ENCODE data around the gene LIG4. TPM values are rescaled to one million over a fixed set of nuclear protein-coding genes. Genes with fewer than 3 reads are reported as not detected.

Gene LIG4
- total RNA-seq, 1 experiment from 2014 or later, result 11.1 TPM

DNA sequence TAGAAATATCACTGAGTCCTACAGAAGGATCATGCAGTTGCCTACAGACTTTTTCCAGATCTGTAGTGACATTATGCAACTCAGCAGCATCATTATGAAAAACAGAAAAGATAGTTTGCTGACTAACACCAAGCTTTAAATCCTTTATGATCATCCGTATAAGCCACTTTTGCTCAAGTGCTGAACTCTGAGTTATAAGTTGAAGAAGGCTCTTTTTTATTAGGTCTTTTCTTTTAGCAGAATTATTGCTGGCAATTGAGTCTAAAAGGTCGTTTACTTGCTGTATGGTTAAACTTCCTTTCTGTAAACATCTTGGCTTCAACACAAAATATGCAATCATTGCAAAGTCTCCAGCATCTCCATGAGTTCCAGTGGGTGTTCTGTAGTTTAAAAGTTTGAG is 4.8 kb downstream of the LIG4 start:
- Histone ChIP-seq H3K36me3 (ENCODE audit: insufficient read depth, low read length, poor library complexity, severe bottlenecking) (peaks cover 4% of the 10 kb centered on the region), H3K4me3 (ENCODE audit: low read depth, low read length, poor library complexity, severe bottlenecking) (no peak overlapping the region), H3K9me3 (ENCODE audit: low read depth, low read length, poor library complexity, severe bottlenecking) (no peaks in the 10 kb centered on the region), H3K27me3 (replicated peaks; ENCODE audit: insufficient read depth, low read depth, low read length, poor library complexity) (no peaks in the 10 kb centered on the region), H3K4me1 (ENCODE audit: insufficient read depth, low read length, poor library complexity, severe bottlenecking) (peaks cover 7% of the 10 kb centered on the region), H3K27ac (ENCODE audit: low read depth, low read length, poor library complexity, severe bottlenecking) (no peak overlapping the region)
- intact Hi-C loops (cut with micrococcal nuclease; ENCODE audit: unreplicated experiment), result no loop called here
- no peak for DNase-seq (ENCODE audit: low spot score)
- no peak for TF ChIP-seq EZH2 (IDR thresholded peaks at IDR 0.05; ENCODE audit: borderline replicate concordance, low read depth, low read length, poor library complexity, severe bottlenecking)
- TF ChIP-seq, protein P1, sequence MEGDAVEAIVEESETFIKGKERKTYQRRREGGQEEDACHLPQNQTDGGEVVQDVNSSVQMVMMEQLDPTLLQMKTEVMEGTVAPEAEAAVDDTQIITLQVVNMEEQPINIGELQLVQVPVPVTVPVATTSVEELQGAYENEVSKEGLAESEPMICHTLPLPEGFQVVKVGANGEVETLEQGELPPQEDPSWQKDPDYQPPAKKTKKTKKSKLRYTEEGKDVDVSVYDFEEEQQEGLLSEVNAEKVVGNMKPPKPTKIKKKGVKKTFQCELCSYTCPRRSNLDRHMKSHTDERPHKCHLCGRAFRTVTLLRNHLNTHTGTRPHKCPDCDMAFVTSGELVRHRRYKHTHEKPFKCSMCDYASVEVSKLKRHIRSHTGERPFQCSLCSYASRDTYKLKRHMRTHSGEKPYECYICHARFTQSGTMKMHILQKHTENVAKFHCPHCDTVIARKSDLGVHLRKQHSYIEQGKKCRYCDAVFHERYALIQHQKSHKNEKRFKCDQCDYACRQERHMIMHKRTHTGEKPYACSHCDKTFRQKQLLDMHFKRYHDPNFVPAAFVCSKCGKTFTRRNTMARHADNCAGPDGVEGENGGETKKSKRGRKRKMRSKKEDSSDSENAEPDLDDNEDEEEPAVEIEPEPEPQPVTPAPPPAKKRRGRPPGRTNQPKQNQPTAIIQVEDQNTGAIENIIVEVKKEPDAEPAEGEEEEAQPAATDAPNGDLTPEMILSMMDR (conservative IDR thresholded peaks at IDR 0.05; ENCODE audit: low read depth, low read length), result no peak
- POLR2A ChIA-PET (ENCODE audit: low non-redundant PET), result no interaction called here
- no TSS peak for BruUV-seq (replicated peaks)
- CTCF ChIA-PET, result no interaction called here

DNA sequence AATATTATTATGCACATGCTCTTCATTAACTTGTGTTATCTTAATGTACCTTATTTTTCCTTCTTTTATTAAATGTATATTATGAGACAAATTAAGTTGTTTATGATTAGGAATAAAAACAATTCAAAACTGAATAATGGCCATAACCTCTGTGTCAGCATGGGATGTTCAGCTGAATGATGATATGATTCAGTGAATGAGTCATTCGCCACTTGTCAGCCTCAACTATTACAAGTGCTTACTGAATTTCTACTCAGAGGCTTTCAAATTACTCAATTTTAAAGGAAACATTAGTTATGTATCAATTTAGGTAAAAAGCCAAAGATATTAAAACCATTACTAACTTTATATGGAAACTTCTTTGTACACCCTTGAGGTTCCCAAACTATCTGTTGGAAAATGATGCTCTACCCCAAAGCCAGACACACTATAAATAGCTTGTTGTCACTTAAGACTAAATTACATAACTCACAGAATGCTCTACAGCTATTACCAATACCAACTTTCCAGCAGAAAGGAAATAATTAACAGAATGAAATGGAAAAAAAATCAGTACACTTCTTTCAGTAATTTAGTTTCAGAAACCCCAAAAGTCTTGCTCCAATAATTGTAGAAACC is 14.4 kb downstream of the LIG4 start:
- intact Hi-C loops (cut with micrococcal nuclease; ENCODE audit: unreplicated experiment), result no loop called here
- ChIA-PET POLR2A (ENCODE audit: low non-redundant PET) (no interaction called here), CTCF (no interaction called here)
- Histone ChIP-seq H3K27ac (ENCODE audit: low read depth, low read length, poor library complexity, severe bottlenecking) (no peak overlapping the region), H3K9me3 (ENCODE audit: low read depth, low read length, poor library complexity, severe bottlenecking) (no peaks in the 10 kb centered on the region), H3K4me1 (ENCODE audit: insufficient read depth, low read length, poor library complexity, severe bottlenecking) (no peaks in the 10 kb centered on the region), H3K27me3 (replicated peaks; ENCODE audit: insufficient read depth, low read depth, low read length, poor library complexity) (no peaks in the 10 kb centered on the region), H3K36me3 (ENCODE audit: insufficient read depth, low read length, poor library complexity, severe bottlenecking) (no peaks in the 10 kb centered on the region), H3K4me3 (ENCODE audit: low read depth, low read length, poor library complexity, severe bottlenecking) (no peak overlapping the region)
- BruUV-seq (replicated peaks), result no TSS peak
- no peak for DNase-seq (ENCODE audit: low spot score)
- TF ChIP-seq, protein P1 (conservative IDR thresholded peaks at IDR 0.05; ENCODE audit: low read depth, low read length), result no peak
- TF ChIP-seq EZH2 (IDR thresholded peaks at IDR 0.05; ENCODE audit: borderline replicate concordance, low read depth, low read length, poor library complexity, severe bottlenecking), result no peak

DNA sequence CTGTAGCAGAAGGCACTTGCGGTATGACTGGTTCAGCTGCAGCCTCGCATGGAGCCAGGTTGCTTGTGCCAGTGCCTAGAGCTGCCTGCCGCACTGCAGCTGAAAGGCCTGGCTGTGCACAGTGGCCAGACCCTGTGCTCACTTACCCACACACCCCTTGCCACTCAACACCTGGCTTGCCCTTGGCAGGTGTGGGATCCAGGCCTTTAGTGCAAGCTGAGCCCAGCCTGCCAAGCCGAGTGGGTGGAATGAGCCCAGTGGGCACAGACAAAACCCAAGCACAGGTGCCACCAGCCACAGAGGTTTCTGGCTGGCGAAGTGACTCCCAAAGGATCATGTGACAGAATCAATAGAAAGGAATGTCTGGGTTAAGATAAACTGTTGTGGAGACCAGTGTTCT is 19.5 kb downstream of the LIG4 start:
- Histone ChIP-seq H3K4me1 (ENCODE audit: insufficient read depth, low read length, poor library complexity, severe bottlenecking) (no peaks in the 10 kb centered on the region), H3K4me3 (ENCODE audit: low read depth, low read length, poor library complexity, severe bottlenecking) (no peak overlapping the region), H3K27me3 (replicated peaks; ENCODE audit: insufficient read depth, low read depth, low read length, poor library complexity) (no peaks in the 10 kb centered on the region), H3K36me3 (ENCODE audit: insufficient read depth, low read length, poor library complexity, severe bottlenecking) (no peaks in the 10 kb centered on the region), H3K27ac (ENCODE audit: low read depth, low read length, poor library complexity, severe bottlenecking) (no peak overlapping the region), H3K9me3 (ENCODE audit: low read depth, low read length, poor library complexity, severe bottlenecking) (no peaks in the 10 kb centered on the region)
- TF ChIP-seq, protein P1 (conservative IDR thresholded peaks at IDR 0.05; ENCODE audit: low read depth, low read length), result no peak
- no peak for TF ChIP-seq EZH2 (IDR thresholded peaks at IDR 0.05; ENCODE audit: borderline replicate concordance, low read depth, low read length, poor library complexity, severe bottlenecking)
- DNase-seq (ENCODE audit: low spot score), result no peak
- no TSS peak for BruUV-seq (replicated peaks)
- CTCF ChIA-PET, result no interaction called here
- intact Hi-C loops (cut with micrococcal nuclease; ENCODE audit: unreplicated experiment), result no loop called here
- POLR2A ChIA-PET (ENCODE audit: low non-redundant PET), result no interaction called here

Data from A673 (cell line).